ENCODE results near the gene PDE6C.

Gene PDE6C

DNA sequence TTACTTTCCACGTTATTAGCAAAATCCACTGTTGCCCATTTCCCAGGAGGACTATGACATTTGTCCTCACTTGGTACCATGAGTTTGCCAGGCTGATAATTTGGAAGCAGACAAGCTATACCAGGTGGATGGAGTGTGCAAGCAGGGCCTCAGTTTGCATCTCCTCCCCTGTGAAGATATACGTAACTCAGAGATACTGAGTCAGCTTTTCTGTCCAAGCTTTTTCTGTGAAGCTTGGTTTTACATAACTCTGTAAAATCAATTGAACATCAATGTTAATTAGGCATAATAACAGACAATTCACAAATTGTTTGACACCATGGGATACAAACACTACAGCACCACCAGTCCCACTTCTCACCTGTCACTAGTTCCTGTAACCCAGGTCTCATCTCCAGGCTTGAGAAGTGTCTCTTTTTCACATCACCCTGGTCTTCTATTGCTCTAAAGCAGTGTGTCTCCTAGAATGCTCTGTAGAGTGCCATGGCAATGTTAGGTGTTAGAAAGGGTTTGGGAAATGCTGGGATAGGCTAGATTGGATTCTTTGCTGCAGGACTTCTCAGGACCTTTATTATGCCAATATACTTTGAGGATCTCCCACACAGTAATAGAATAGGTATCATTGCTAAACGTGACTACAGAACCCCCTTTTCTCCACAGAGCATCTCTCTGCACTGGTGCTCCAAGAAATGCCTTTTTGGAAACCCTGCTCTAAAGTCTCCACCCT lies 32.2 kb upstream of the PDE6C start:
- Histone ChIP-seq H3K9me3 (ENCODE audit: control extremely low read depth in 1 of 5, control insufficient read depth in 4 of 5, insufficient read depth in 2 of 5, low read depth in 1 of 5, low read length in 4 of 5) (peaks cover 0 to 4% (median 2%) of the 10 kb centered on the region in 5 experiments), H3K27me3 (replicated peaks in 2 of 5; ENCODE audit: control insufficient read depth in 4 of 5, insufficient read depth in 5 of 5, low read length in 4 of 5) (no peaks in the 10 kb centered on the region), H3K27ac (ENCODE audit: insufficient read depth in 1 of 2, low read depth in 1 of 2, low read length in 2 of 2, poor library complexity in 1 of 2, severe bottlenecking in 2 of 2) (no peak overlapping the region), H3K4me3 (ENCODE audit: control insufficient read depth in 1 of 7, extremely low read depth in 1 of 7, insufficient read depth in 4 of 7, low read depth in 2 of 7, low read length in 6 of 7) (no peak overlapping the region), H3K36me3 (ENCODE audit: control insufficient read depth in 4 of 4, insufficient read depth in 4 of 4, low read length in 3 of 4) (no peaks in the 10 kb centered on the region), H3K4me1 (ENCODE audit: control extremely low read depth in 1 of 4, control insufficient read depth in 4 of 4, insufficient read depth in 4 of 4, low read length in 3 of 4) (no peaks in the 10 kb centered on the region)
- CTCF ChIA-PET, result no interaction called here
- no peak for DNase-seq
- 100% methylated on average over 2 of the region's 3 CpGs for WGBS (ENCODE audit: insufficient coverage)
- POLR2A ChIA-PET, result no interaction called here

DNA sequence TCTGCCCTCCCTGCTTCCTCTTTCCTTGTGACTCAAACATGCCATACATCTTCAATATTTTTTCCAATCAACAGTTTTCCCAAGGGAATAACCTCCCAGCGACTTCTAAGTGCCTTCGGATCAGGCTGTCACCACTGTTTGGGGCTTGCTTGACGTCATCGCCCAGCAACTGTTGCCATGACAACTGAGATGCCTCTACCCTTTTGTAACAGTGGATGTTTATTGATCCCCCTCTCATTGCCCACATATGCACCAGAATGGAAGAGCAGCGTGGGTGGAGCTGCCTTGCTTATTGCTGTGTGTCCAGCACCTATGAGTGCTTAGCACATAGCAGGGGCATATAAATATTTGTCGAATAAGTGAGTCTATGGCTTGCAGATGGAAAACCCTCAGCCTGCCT lies 31.5 kb upstream of the PDE6C start:
- H3K27me3 ChIP-seq (replicated peaks in 2 of 5; ENCODE audit: control insufficient read depth in 4 of 5, insufficient read depth in 5 of 5, low read length in 4 of 5), result no peaks in the 10 kb centered on the region
- 100% methylated on average over 5 of the region's 6 CpGs for WGBS (ENCODE audit: insufficient coverage)
- H3K4me1 ChIP-seq (ENCODE audit: control extremely low read depth in 1 of 4, control insufficient read depth in 4 of 4, insufficient read depth in 4 of 4, low read length in 3 of 4), result peaks cover 0 to 2% (median 0%) of the 10 kb centered on the region in 4 experiments
- CTCF ChIA-PET, result no interaction called here
- DNase-seq, result no peak
- H3K4me3 ChIP-seq (ENCODE audit: control insufficient read depth in 1 of 7, extremely low read depth in 1 of 7, insufficient read depth in 4 of 7, low read depth in 2 of 7, low read length in 6 of 7), result no peak overlapping the region
- H3K9me3 ChIP-seq (ENCODE audit: control extremely low read depth in 1 of 5, control insufficient read depth in 4 of 5, insufficient read depth in 2 of 5, low read depth in 1 of 5, low read length in 4 of 5), result peaks cover 0 to 4% (median 2%) of the 10 kb centered on the region in 5 experiments
- no peaks in the 10 kb centered on the region for H3K36me3 ChIP-seq (ENCODE audit: control insufficient read depth in 4 of 4, insufficient read depth in 4 of 4, low read length in 3 of 4)
- POLR2A ChIA-PET, result no interaction called here
- no peak overlapping the region for H3K27ac ChIP-seq (ENCODE audit: insufficient read depth in 1 of 2, low read depth in 1 of 2, low read length in 2 of 2, poor library complexity in 1 of 2, severe bottlenecking in 2 of 2)

DNA sequence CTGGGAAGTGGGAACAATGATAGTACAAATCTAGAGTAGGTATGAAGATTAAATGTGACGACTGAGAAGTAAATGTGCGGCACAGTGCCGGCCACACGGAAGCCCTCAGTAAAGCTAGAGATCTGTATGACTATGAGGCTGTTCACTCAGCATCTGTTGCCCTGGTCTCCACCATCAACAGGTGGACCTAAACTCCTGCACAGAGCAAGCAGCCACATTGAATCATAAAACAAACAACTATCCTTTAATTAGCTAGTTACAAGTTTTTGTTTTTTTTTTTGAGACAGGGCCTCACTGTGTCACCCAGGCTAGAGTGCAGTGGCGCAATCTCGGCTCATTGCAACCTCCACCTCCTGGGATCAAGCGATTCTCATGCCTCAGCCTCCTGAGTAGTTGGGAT lies 27.9 kb upstream of the PDE6C start:
- Histone ChIP-seq H3K36me3 (ENCODE audit: control insufficient read depth in 4 of 4, insufficient read depth in 4 of 4, low read length in 3 of 4) (no peaks in the 10 kb centered on the region), H3K27me3 (replicated peaks in 2 of 5; ENCODE audit: control insufficient read depth in 4 of 5, insufficient read depth in 5 of 5, low read length in 4 of 5) (no peaks in the 10 kb centered on the region), H3K4me1 (ENCODE audit: control extremely low read depth in 1 of 4, control insufficient read depth in 4 of 4, insufficient read depth in 4 of 4, low read length in 3 of 4) (peaks cover 0 to 2% (median 0%) of the 10 kb centered on the region in 4 experiments), H3K9me3 (ENCODE audit: control extremely low read depth in 1 of 5, control insufficient read depth in 4 of 5, insufficient read depth in 2 of 5, low read depth in 1 of 5, low read length in 4 of 5) (peaks cover 0 to 4% (median 2%) of the 10 kb centered on the region in 5 experiments), H3K4me3 (ENCODE audit: control insufficient read depth in 1 of 7, extremely low read depth in 1 of 7, insufficient read depth in 4 of 7, low read depth in 2 of 7, low read length in 6 of 7) (no peak overlapping the region), H3K27ac (ENCODE audit: insufficient read depth in 1 of 2, low read depth in 1 of 2, low read length in 2 of 2, poor library complexity in 1 of 2, severe bottlenecking in 2 of 2) (no peak overlapping the region)
- DNase-seq, result no peak
- CTCF ChIA-PET, result interaction anchor here (0.6 to 1.4 kb wide), 2 partner anchors 30 to 79 kb away, joined by 3 read pairs; no protein-coding TSS in a partner anchor
- POLR2A ChIA-PET, result no interaction called here
- 96% methylated on average over 7 of the region's 7 CpGs for WGBS (ENCODE audit: insufficient coverage)

DNA sequence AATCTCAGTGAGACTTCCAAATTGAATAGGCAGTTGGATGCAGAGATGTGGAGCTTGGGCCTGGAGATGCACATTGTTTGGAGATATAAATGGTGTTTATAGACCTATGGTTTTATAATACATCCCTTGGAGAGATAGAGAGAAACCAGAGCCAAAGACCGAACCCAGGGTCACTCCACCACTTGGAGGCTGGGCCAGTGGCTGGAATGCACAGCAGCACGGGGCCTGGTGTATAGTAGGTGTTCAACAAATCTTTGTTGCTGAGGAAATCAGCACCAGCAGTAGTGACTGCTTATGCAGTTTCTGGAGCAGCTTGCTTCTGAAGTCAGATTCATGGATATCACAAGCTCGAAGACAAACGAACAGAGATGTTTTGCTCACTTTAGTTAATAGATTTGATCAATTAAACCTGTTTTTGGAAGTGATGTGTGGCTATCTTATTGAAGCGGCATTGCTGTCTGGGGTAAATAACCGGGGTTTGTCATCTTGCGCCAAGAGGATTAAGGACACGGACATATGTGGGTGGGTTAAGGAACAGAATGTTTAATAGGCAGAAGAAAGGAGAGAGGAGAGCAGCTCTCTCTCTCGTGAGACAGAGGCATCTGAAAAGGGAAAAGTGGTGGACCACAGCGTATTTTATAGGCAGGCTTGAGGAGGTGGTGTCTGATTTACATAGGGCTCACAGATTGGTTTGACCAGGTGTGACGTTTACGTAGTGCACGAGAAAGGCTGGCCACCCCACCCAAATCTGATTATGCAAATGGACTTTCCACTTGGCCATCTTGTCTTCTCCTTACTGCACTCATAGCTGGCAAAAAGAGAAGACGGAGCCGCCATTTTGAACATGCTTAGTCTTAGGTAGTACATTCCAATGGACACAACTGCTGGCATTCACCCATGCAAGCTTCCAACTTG lies 22.4 kb upstream of the PDE6C start:
- H3K36me3 ChIP-seq (ENCODE audit: control insufficient read depth in 4 of 4, insufficient read depth in 4 of 4, low read length in 3 of 4), result no peaks in the 10 kb centered on the region
- 96% methylated on average over 11 of the region's 15 CpGs for WGBS (ENCODE audit: insufficient coverage)
- ChIA-PET CTCF (interaction anchor here (1.2 kb wide), 1 partner anchor 16 kb away, joined by 3 read pairs; no protein-coding TSS in a partner anchor), POLR2A (no interaction called here)
- no peak overlapping the region for H3K27ac ChIP-seq (ENCODE audit: insufficient read depth in 1 of 2, low read depth in 1 of 2, low read length in 2 of 2, poor library complexity in 1 of 2, severe bottlenecking in 2 of 2)
- H3K9me3 ChIP-seq (ENCODE audit: control extremely low read depth in 1 of 5, control insufficient read depth in 4 of 5, insufficient read depth in 2 of 5, low read depth in 1 of 5, low read length in 4 of 5), result no peaks in the 10 kb centered on the region
- peaks cover 0 to 2% (median 0%) of the 10 kb centered on the region in 4 experiments for H3K4me1 ChIP-seq (ENCODE audit: control extremely low read depth in 1 of 4, control insufficient read depth in 4 of 4, insufficient read depth in 4 of 4, low read length in 3 of 4)
- no peaks in the 10 kb centered on the region for H3K27me3 ChIP-seq (replicated peaks in 2 of 5; ENCODE audit: control insufficient read depth in 4 of 5, insufficient read depth in 5 of 5, low read length in 4 of 5)
- DNase-seq, result no peak
- no peak overlapping the region for H3K4me3 ChIP-seq (ENCODE audit: control insufficient read depth in 1 of 7, extremely low read depth in 1 of 7, insufficient read depth in 4 of 7, low read depth in 2 of 7, low read length in 6 of 7)

DNA sequence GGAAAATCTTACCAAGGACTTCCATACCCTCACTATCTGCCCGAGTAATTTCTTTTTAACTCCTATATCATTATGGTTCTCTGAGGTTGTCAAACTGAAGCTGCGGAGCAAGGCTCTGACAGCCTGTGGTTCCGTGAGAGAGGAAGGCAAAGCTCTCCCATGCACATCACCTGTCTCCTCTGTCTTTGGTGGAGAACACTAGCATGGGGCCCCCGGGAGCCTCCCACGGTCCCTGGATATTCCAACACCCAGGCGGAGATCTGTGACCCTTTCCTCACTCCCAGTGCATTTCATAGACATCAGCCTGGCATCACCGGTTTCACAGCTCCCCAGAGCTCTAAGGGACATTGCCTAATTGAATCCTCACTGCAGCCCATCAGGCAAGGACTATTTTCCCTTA lies 21.7 kb upstream of the PDE6C start:
- POLR2A ChIA-PET, result no interaction called here
- CTCF ChIA-PET, result interaction anchor here (1.2 to 1.7 kb wide), 3 partner anchors 17 to 90 kb away, joined by 3 to 4 read pairs (median 4); no protein-coding TSS in a partner anchor
- DNase-seq, result no peak
- H3K4me3 ChIP-seq (ENCODE audit: control insufficient read depth in 1 of 7, extremely low read depth in 1 of 7, insufficient read depth in 4 of 7, low read depth in 2 of 7, low read length in 6 of 7), result no peak overlapping the region
- H3K27ac ChIP-seq (ENCODE audit: insufficient read depth in 1 of 2, low read depth in 1 of 2, low read length in 2 of 2, poor library complexity in 1 of 2, severe bottlenecking in 2 of 2), result no peak overlapping the region
- H3K4me1 ChIP-seq (ENCODE audit: control extremely low read depth in 1 of 4, control insufficient read depth in 4 of 4, insufficient read depth in 4 of 4, low read length in 3 of 4), result peaks cover 0 to 1% (median 0%) of the 10 kb centered on the region in 4 experiments
- WGBS (ENCODE audit: insufficient coverage), result 100% methylated on average over 7 of the region's 7 CpGs
- H3K27me3 ChIP-seq (replicated peaks in 2 of 5; ENCODE audit: control insufficient read depth in 4 of 5, insufficient read depth in 5 of 5, low read length in 4 of 5), result no peaks in the 10 kb centered on the region
- no peaks in the 10 kb centered on the region for H3K36me3 ChIP-seq (ENCODE audit: control insufficient read depth in 4 of 4, insufficient read depth in 4 of 4, low read length in 3 of 4)
- no peaks in the 10 kb centered on the region for H3K9me3 ChIP-seq (ENCODE audit: control extremely low read depth in 1 of 5, control insufficient read depth in 4 of 5, insufficient read depth in 2 of 5, low read depth in 1 of 5, low read length in 4 of 5)

DNA sequence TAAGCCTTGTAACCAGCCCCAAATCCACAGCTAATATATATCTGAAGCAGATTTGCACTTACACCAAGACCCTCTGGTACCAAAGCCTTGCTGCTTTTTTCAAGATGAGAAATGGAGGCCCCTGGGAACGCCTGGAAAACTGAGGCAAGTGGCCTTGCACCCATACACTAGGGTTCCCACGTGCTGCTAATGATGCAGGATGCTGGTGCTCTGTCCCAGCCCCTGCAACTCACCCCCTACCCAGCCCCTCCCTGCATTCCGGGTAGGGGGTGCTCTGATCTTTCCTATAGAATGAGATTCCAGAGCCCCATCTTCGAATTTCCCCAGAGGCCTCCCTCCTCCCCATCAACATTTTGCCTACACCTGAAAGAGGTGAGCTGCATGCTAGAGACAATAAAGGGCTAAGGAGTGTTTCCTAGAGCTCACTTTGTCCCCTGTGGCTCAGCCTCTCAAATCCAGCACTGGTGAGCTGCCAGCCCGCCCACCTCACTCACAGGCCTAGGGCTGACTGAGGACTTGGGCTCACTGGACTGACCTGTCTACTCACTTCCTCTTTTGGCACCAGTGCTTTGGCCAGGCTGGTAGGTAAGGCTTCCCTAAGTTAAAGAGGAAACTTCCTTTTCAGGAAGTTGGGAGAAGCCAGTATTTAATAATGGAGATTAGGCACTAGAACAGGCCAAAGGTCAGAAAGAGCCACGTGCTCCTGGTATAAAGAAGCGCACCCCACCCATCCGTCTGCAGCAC lies 21.1 kb upstream of the PDE6C start:
- Histone ChIP-seq H3K9me3 (ENCODE audit: control extremely low read depth in 1 of 5, control insufficient read depth in 4 of 5, insufficient read depth in 2 of 5, low read depth in 1 of 5, low read length in 4 of 5) (no peaks in the 10 kb centered on the region), H3K27ac (ENCODE audit: insufficient read depth in 1 of 2, low read depth in 1 of 2, low read length in 2 of 2, poor library complexity in 1 of 2, severe bottlenecking in 2 of 2) (no peak overlapping the region), H3K4me3 (ENCODE audit: control insufficient read depth in 1 of 7, extremely low read depth in 1 of 7, insufficient read depth in 4 of 7, low read depth in 2 of 7, low read length in 6 of 7) (no peak overlapping the region), H3K4me1 (ENCODE audit: control extremely low read depth in 1 of 4, control insufficient read depth in 4 of 4, insufficient read depth in 4 of 4, low read length in 3 of 4) (no peaks in the 10 kb centered on the region), H3K27me3 (replicated peaks in 2 of 5; ENCODE audit: control insufficient read depth in 4 of 5, insufficient read depth in 5 of 5, low read length in 4 of 5) (no peaks in the 10 kb centered on the region), H3K36me3 (ENCODE audit: control insufficient read depth in 4 of 4, insufficient read depth in 4 of 4, low read length in 3 of 4) (no peaks in the 10 kb centered on the region)
- 94% methylated on average over 4 of the region's 8 CpGs for WGBS (ENCODE audit: insufficient coverage)
- no peak for DNase-seq
- ChIA-PET POLR2A (no interaction called here), CTCF (interaction anchor here (1.5 to 1.7 kb wide), 2 partner anchors 16 to 89 kb away, joined by 4 read pairs; no protein-coding TSS in a partner anchor)

Measured in common myeloid progenitor, CD34-positive (primary cell).